OCI-LY7 (cell line): ENCODE measurements around the gene XKR7. TPM values are rescaled to one million over a fixed set of nuclear protein-coding genes. Genes with fewer than 3 reads are reported as not detected.

Experiments
- BruUV-seq: library from RNA; stranded (reverse); fragments of 400-500 nt; replicated peaks from 2 replicates; lab custom pipeline; 2021; lab: Mats Ljungman, UMichigan
- CTCF ChIA-PET: fragments of 300-600 bp; sonication (Branson Sonifier 250); formaldehyde crosslinking; loops from one replicate; lab custom pipeline; 2022; ENCODE audit warnings: antibody characterized with exemption; ENCODE audit not compliant: unreplicated experiment; lab: Charles Lee
- POLR2A ChIA-PET: fragments of 300-600 bp; sonication (Branson Sonifier 250); formaldehyde crosslinking; loops from one replicate; lab custom pipeline; 2022; ENCODE audit warnings: antibody characterized with exemption; lab: Charles Lee
- DNase-seq: peaks from one replicate; pipeline ENCODE4 v3.0.0-alpha.2; 2015; ENCODE audit warnings: low spot score
- H2AFZ ChIP-seq: fragments of 200-600 bp; sonication (generic), shearing (Covaris generic); 2 replicates; pipeline ENCODE4 v1.6.1; 2014; ENCODE audit warnings: mild to moderate bottlenecking, antibody characterized with exemption, low read length, moderate library complexity
- H3K27ac ChIP-seq: fragments of 200-600 bp; sonication (generic); 2 replicates; pipeline ENCODE4 v1.5.1; 2014; ENCODE audit warnings: mixed run types, low read depth, mild to moderate bottlenecking, moderate library complexity, low read length, inconsistent platforms; ENCODE audit not compliant: poor library complexity, severe bottlenecking
- H3K36me3 ChIP-seq: fragments of 200-600 bp; sonication (generic); 2 replicates; pipeline ENCODE4 v1.6.1; 2014; ENCODE audit warnings: mild to moderate bottlenecking, antibody characterized with exemption, low read length, moderate library complexity, mixed read lengths; ENCODE audit not compliant: insufficient read depth
- H3K4me1 ChIP-seq: fragments of 200-600 bp; sonication (generic); 2 replicates; pipeline ENCODE4 v1.5.1; 2014; ENCODE audit warnings: mild to moderate bottlenecking, low read length; ENCODE audit not compliant: insufficient read depth, poor library complexity, severe bottlenecking
- H3K4me2 ChIP-seq: fragments of 200-600 bp; sonication (generic); 2 replicates; pipeline ENCODE4 v1.6.1; 2014; ENCODE audit warnings: mild to moderate bottlenecking, low read length
- H3K4me3 ChIP-seq: fragments of 200-600 bp; sonication (generic); 2 replicates; pipeline ENCODE4 v1.5.1; 2014; ENCODE audit warnings: mild to moderate bottlenecking, low read depth, low read length; ENCODE audit not compliant: poor library complexity, severe bottlenecking
- H3K79me2 ChIP-seq: fragments of 200-600 bp; sonication (generic); 2 replicates; pipeline ENCODE4 v1.6.1; 2016; ENCODE audit warnings: low read depth, mild to moderate bottlenecking, low read length, moderate library complexity, mixed read lengths; ENCODE audit not compliant: insufficient read depth
- H3K9me2 ChIP-seq: fragments of 200-600 bp; sonication (generic); 2 replicates; pipeline ENCODE4 v1.6.1; 2016; ENCODE audit warnings: mild to moderate bottlenecking, low read length, mixed read lengths; ENCODE audit not compliant: insufficient read depth
- H3K9me3 ChIP-seq: fragments of 200-600 bp; sonication (generic); 2 replicates; pipeline ENCODE4 v1.6.1; 2014; ENCODE audit warnings: mild to moderate bottlenecking, mixed run types, low read length, mixed read lengths
- H4K20me1 ChIP-seq: fragments of 200-600 bp; sonication (generic); 2 replicates; pipeline ENCODE4 v1.6.1; 2014; ENCODE audit warnings: mild to moderate bottlenecking, antibody characterized with exemption, low read length, moderate library complexity, mixed read lengths; ENCODE audit not compliant: insufficient read depth
- CTCF ChIP-seq: fragments of 200-600 bp; sonication (generic); conservative IDR thresholded peaks from 2 replicates; pipeline ENCODE4 v1.5.1; 2014; ENCODE audit warnings: mild to moderate bottlenecking, antibody characterized with exemption, low read length, moderate library complexity, mixed read lengths
- EZH2phosphoT487 ChIP-seq: fragments of 200-600 bp; sonication (generic); IDR thresholded peaks from 2 replicates; pipeline ENCODE4 v1.6.1; 2018; ENCODE audit warnings: low read depth, borderline replicate concordance, mild to moderate bottlenecking, mixed run types, antibody characterized with exemption, low read length, moderate library complexity, mixed read lengths
- intact Hi-C: fragments of 100-400 bp; cut with micrococcal nuclease; formaldehyde crosslinking; loops from one replicate; pipeline ENCODE4 v1.10.0; 2022; ENCODE audit not compliant: unreplicated experiment
- total RNA-seq, 2 experiments: library from RNA; depleted of rRNA in 1 of 2; stranded (reverse); fragments of >200 nt in 1 of 2; shearing (Covaris generic) in 1 of 2; gene quantifications; 2 replicates each; pipeline ENCODE4 v1.2.3, GENCODE V29; 2014 to 2022

The XKR7 gene
- total RNA-seq, 2 experiments from 2014 or later: not detected

GRCh38 chr20:32028647-32029372, 60.9 kb downstream of the XKR7 start:
- intact Hi-C loops: no loop called here
- Histone ChIP-seq H3K4me3 (no peak overlapping the region), H3K4me2 (no peak overlapping the region), H3K4me1 (peaks cover 9% of the 10 kb centered on the region), H2AFZ (no peak overlapping the region), H3K9me2 (no peaks in the 10 kb centered on the region), H3K9me3 (no peaks in the 10 kb centered on the region), H4K20me1 (no peaks in the 10 kb centered on the region), H3K27ac (no peak overlapping the region), H3K79me2 (no peaks in the 10 kb centered on the region), H3K36me3 (no peaks in the 10 kb centered on the region)
- ChIA-PET CTCF (interaction anchor here (1.4 kb wide), 1 partner anchor 11 kb away, joined by 4 read pairs; no protein-coding TSS in a partner anchor), POLR2A (interaction anchor here (0.7 to 1.5 kb wide), 2 partner anchors 12 to 29 kb away, joined by 3 to 4 read pairs; no protein-coding TSS in a partner anchor)
- no peak for TF ChIP-seq EZH2phosphoT487
- TF ChIP-seq CTCF: no peak
- no peak for DNase-seq
- no TSS peak for BruUV-seq

GRCh38 chr20:32029561-32029960, 61.6 kb downstream of the XKR7 start:
- no peaks in the 10 kb centered on the region for H3K36me3 ChIP-seq
- no peak for TF ChIP-seq CTCF
- TF ChIP-seq EZH2phosphoT487: no peak
- POLR2A ChIA-PET: interaction anchor here (0.5 to 1.5 kb wide), 3 partner anchors 13 to 74 kb away, joined by 3 to 4 read pairs (median 3); no protein-coding TSS in a partner anchor
- no peak overlapping the region for H2AFZ ChIP-seq
- no peak overlapping the region for H3K4me2 ChIP-seq
- no TSS peak for BruUV-seq
- intact Hi-C loops: no loop called here
- peaks cover 14% of the 10 kb centered on the region for H3K4me1 ChIP-seq
- DNase-seq: no peak
- H4K20me1 ChIP-seq: no peaks in the 10 kb centered on the region
- no peaks in the 10 kb centered on the region for H3K79me2 ChIP-seq
- H3K27ac ChIP-seq: no peak overlapping the region
- no peaks in the 10 kb centered on the region for H3K9me3 ChIP-seq
- CTCF ChIA-PET: interaction anchor here (1.4 kb wide), 1 partner anchor 12 kb away, joined by 4 read pairs; no protein-coding TSS in a partner anchor
- H3K9me2 ChIP-seq: no peaks in the 10 kb centered on the region
- H3K4me3 ChIP-seq: no peak overlapping the region
